Gastroesophageal sphincter (tissue), 3 donors: Measurements from ENCODE around the gene SCAF8.

Experiments used
- CTCF ChIP-seq, 4 experiments: fragments of 200-600 bp in 2 of 4; fragments of 450-650 bp in 2 of 4; sonication (generic) in 1 of 4; IDR thresholded peaks; one replicate each; pipeline ENCODE4 v1.5.1; 2017 to 2019; ENCODE audit warnings: antibody characterized with exemption in 4 of 4, mild to moderate bottlenecking in 2 of 4, moderate library complexity in 2 of 4
- POLR2A ChIP-seq, 2 donors: fragments of 450-650 bp; IDR thresholded peaks; one replicate each; pipeline ENCODE4 v1.6.1; 2017; ENCODE audit warnings: antibody characterized with exemption in 2 of 2, mild to moderate bottlenecking in 2 of 2, moderate library complexity in 1 of 2
- POLR2AphosphoS5 ChIP-seq: sonication (generic); formaldehyde crosslinking; IDR thresholded peaks from one replicate; pipeline ENCODE4 v1.6.1; 2017; ENCODE audit warnings: antibody characterized with exemption

DNA sequence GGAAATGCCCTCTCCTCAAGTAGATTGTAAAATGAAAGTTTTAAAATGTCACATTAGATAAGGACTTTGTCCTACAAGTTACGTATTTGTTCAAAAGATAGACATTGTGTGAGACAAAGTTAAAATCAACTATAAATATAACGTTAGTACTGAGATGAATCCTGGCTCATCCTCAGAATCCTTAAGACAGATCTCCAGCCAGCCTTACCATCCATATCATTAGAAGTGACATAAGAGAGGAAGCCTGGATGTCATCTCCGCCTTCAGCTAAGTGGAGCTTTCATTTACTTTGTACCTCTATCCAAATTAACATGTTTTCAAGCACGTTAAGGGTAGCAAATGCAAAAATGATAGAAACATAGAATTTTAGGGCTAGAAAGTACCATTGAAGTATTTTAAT lies 59.1 kb downstream of the SCAF8 start:
- TF ChIP-seq CTCF (IDR thresholded peaks at IDR 0.05) = no peak
- no peak for TF ChIP-seq POLR2A (IDR thresholded peaks at IDR 0.05)
- no peak for TF ChIP-seq POLR2AphosphoS5
